Prostate gland (tissue), 2 donors: ENCODE results near the gene MIPOL1.

ENCODE experiments used
- POLR2AphosphoS5 ChIP-seq: sonication (generic); formaldehyde crosslinking; IDR thresholded peaks from one replicate; pipeline ENCODE4 v1.6.1; 2017; ENCODE audit warnings: antibody characterized with exemption
- TF ChIP-seq, protein P1 (sequence below), 4 experiments: fragments of 200-600 bp in 2 of 4; fragments of 450-650 bp in 2 of 4; sonication (generic) in 2 of 4; IDR thresholded peaks; 1 replicate in 3 of 4; 2 replicates in 1 of 4; pipeline ENCODE4 v1.5.1; 2016 to 2019; ENCODE audit warnings: antibody characterized with exemption in 4 of 4, mild to moderate bottlenecking in 2 of 4, moderate library complexity in 2 of 4

DNA sequence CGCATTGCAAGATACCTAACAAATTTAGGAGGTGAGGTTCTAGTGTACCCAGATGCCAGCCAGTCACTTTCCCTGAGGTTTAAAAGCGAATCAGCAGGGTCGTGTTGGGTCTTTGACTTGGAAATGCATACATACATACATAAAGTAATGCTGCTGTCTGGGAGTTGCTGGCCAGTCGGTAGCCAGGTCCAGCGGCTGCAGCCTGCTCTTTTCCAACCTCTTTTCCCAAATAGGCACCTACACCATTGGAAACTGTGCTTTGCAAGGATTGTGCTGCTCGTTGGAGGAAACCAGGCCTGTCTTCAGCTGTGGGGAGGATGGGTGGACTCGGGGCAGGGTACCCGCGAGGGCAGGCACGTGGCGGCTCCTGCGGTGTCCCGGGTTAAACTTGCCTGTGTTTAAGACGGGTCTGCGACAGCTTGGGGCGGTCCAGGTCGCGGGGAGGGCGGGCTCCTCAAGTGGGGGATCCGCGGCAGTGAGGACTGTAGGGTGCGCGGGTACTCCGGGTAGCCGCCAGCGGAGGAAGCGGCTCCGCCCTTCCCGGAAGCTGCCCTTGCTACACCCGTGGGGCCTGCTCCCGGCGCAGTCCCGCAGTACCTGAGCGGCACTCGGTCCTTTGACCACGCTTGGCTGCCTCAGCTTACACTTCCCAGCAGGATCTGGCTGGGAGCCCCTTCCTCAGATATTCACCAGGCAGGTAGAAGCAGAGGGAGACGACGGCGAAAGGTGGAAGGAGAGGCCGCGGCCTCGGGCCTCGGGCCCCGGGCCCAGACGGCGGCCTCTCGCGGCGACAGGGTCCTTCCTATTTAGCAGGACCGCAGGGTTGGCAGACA, 400.4 kb downstream of the MIPOL1 start:
- no peak for TF ChIP-seq POLR2AphosphoS5
- TF ChIP-seq, protein P1, sequence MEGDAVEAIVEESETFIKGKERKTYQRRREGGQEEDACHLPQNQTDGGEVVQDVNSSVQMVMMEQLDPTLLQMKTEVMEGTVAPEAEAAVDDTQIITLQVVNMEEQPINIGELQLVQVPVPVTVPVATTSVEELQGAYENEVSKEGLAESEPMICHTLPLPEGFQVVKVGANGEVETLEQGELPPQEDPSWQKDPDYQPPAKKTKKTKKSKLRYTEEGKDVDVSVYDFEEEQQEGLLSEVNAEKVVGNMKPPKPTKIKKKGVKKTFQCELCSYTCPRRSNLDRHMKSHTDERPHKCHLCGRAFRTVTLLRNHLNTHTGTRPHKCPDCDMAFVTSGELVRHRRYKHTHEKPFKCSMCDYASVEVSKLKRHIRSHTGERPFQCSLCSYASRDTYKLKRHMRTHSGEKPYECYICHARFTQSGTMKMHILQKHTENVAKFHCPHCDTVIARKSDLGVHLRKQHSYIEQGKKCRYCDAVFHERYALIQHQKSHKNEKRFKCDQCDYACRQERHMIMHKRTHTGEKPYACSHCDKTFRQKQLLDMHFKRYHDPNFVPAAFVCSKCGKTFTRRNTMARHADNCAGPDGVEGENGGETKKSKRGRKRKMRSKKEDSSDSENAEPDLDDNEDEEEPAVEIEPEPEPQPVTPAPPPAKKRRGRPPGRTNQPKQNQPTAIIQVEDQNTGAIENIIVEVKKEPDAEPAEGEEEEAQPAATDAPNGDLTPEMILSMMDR (IDR thresholded peaks at IDR 0.05): no peak
